Uterus (tissue), 2 donors: ENCODE data around the gene IL17D.

ENCODE experiments used
- POLR2A ChIP-seq, 2 donors: fragments of 450-650 bp; IDR thresholded peaks; one replicate each; pipeline ENCODE4 v1.6.1; 2016; ENCODE audit warnings: antibody characterized with exemption in 2 of 2, mild to moderate bottlenecking in 1 of 2, moderate library complexity in 1 of 2
- TF ChIP-seq, protein P1 (sequence below), 4 experiments: fragments of 200-600 bp in 2 of 4; fragments of 450-650 bp in 2 of 4; sonication (generic) in 2 of 4; IDR thresholded peaks; one replicate each; pipeline ENCODE4 v1.5.1; 2016 to 2019; ENCODE audit warnings: antibody characterized with exemption in 4 of 4, mild to moderate bottlenecking in 2 of 4, moderate library complexity in 1 of 4

DNA sequence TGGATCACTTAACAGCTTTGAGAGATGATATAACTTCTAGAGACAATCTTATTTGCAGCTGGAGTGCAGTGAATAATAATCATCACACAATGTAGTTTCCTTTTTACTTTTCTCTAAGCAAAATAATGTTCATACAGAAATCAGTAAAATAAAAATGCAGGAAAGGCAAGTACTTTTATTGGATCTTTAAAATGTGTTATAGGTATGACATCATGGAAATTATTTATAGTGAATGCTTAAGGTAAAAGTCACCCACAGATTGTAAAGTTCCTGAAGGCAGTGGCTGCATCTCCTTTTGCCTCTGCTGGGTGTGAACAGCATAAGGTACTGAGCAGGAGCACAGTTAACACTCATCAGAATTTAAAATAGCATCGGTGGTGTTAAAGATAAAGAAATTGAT lies 17.3 kb upstream of the IL17D start:
- TF ChIP-seq, protein P1, sequence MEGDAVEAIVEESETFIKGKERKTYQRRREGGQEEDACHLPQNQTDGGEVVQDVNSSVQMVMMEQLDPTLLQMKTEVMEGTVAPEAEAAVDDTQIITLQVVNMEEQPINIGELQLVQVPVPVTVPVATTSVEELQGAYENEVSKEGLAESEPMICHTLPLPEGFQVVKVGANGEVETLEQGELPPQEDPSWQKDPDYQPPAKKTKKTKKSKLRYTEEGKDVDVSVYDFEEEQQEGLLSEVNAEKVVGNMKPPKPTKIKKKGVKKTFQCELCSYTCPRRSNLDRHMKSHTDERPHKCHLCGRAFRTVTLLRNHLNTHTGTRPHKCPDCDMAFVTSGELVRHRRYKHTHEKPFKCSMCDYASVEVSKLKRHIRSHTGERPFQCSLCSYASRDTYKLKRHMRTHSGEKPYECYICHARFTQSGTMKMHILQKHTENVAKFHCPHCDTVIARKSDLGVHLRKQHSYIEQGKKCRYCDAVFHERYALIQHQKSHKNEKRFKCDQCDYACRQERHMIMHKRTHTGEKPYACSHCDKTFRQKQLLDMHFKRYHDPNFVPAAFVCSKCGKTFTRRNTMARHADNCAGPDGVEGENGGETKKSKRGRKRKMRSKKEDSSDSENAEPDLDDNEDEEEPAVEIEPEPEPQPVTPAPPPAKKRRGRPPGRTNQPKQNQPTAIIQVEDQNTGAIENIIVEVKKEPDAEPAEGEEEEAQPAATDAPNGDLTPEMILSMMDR (IDR thresholded peaks at IDR 0.05), result no peak
- no peak for TF ChIP-seq POLR2A (IDR thresholded peaks at IDR 0.05)
